ENCODE measurements around the gene CAPRIN1. TPM values are rescaled to one million over a fixed set of nuclear protein-coding genes. Genes with fewer than 3 reads are reported as not detected.
A peak's percentile ranks its signal among the peaks of the same experiment; 100 is the strongest.

Gene CAPRIN1
- polyA plus RNA-seq, 3 donors = 50.4 to 81.5 (median 59.2) TPM

GRCh38 chr11:34114471-34114870 is 62.9 kb downstream of the CAPRIN1 start:
- H3K36me3 Mint-ChIP-seq = peaks cover 82 to 87% of the 10 kb centered on the region in 2 donors
- no peaks in the 10 kb centered on the region for H3K4me1 ChIP-seq (ENCODE audit: control insufficient read depth in 1 of 2, insufficient read depth in 2 of 2, low read length in 2 of 2)
- no peak overlapping the region for H3K4me3 ChIP-seq (replicated peaks in 1 of 3; ENCODE audit: low read depth in 2 of 3, low read length in 3 of 3)
- H2AFZ ChIP-seq (ENCODE audit: insufficient read depth, low read depth, low read length, poor library complexity, severe bottlenecking) = no peak overlapping the region
- H3K4me2 ChIP-seq (replicated peaks; ENCODE audit: extremely low read depth, low read length, poor library complexity, severe bottlenecking) = no peak overlapping the region
- no peaks in the 10 kb centered on the region for H4K20me1 ChIP-seq (ENCODE audit: insufficient read depth, low read length)
- H3K36me3 ChIP-seq (replicated peaks in 1 of 2; ENCODE audit: control insufficient read depth in 1 of 2, insufficient read depth in 2 of 2, low read length in 2 of 2) = peaks cover 87 to 98% of the 10 kb centered on the region in 2 donors
- 96% methylated on average over 3 of the region's 5 CpGs for WGBS (ENCODE audit: insufficient coverage)
- H3K27me3 Mint-ChIP-seq (ENCODE audit: low read depth in 3 of 3) = no peaks in the 10 kb centered on the region
- no peak overlapping the region for H3K27ac Mint-ChIP-seq
- H3K79me2 ChIP-seq (ENCODE audit: insufficient read depth, low read length) = peaks cover 1% of the 10 kb centered on the region
- H3K4me1 Mint-ChIP-seq = no peaks in the 10 kb centered on the region
- no peak for DNase-seq
- no peak overlapping the region for H3K9ac ChIP-seq (ENCODE audit: insufficient read depth, low read length, poor library complexity, severe bottlenecking)
- no peak overlapping the region for H3K27ac ChIP-seq (ENCODE audit: low read depth in 1 of 2, low read length in 2 of 2)
- intact Hi-C loops (cut with micrococcal nuclease) = no loop called here
- TF ChIP-seq, protein P1, sequence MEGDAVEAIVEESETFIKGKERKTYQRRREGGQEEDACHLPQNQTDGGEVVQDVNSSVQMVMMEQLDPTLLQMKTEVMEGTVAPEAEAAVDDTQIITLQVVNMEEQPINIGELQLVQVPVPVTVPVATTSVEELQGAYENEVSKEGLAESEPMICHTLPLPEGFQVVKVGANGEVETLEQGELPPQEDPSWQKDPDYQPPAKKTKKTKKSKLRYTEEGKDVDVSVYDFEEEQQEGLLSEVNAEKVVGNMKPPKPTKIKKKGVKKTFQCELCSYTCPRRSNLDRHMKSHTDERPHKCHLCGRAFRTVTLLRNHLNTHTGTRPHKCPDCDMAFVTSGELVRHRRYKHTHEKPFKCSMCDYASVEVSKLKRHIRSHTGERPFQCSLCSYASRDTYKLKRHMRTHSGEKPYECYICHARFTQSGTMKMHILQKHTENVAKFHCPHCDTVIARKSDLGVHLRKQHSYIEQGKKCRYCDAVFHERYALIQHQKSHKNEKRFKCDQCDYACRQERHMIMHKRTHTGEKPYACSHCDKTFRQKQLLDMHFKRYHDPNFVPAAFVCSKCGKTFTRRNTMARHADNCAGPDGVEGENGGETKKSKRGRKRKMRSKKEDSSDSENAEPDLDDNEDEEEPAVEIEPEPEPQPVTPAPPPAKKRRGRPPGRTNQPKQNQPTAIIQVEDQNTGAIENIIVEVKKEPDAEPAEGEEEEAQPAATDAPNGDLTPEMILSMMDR (IDR thresholded peaks at IDR 0.05) = no peak
- no peaks in the 10 kb centered on the region for H3K27me3 ChIP-seq (ENCODE audit: control insufficient read depth in 2 of 2, insufficient read depth in 2 of 2, low read length in 2 of 2)
- H3K9me3 Mint-ChIP-seq = no peaks in the 10 kb centered on the region
- H3K4me3 Mint-ChIP-seq = no peak overlapping the region
- no peaks in the 10 kb centered on the region for H3K9me3 ChIP-seq (replicated peaks in 1 of 2; ENCODE audit: control insufficient read depth in 1 of 2, insufficient read depth in 1 of 2, low read length in 2 of 2)

- intact Hi-C loops (cut with micrococcal nuclease) = no loop called here
- WGBS (ENCODE audit: insufficient coverage) = 95% methylated on average over 4 of the region's 4 CpGs
These were observed 69.1 kb downstream of the CAPRIN1 start for GRCh38 chr11:34120651-34121050.

More at GRCh38 chr11:34120651-34121050, 69.1 kb downstream of the CAPRIN1 start:
- Histone ChIP-seq H3K9me3 (replicated peaks in 1 of 2; ENCODE audit: control insufficient read depth in 1 of 2, insufficient read depth in 1 of 2, low read length in 2 of 2) (no peaks in the 10 kb centered on the region), H3K4me1 (ENCODE audit: control insufficient read depth in 1 of 2, insufficient read depth in 2 of 2, low read length in 2 of 2) (no peaks in the 10 kb centered on the region), H3K36me3 (replicated peaks in 1 of 2; ENCODE audit: control insufficient read depth in 1 of 2, insufficient read depth in 2 of 2, low read length in 2 of 2) (peaks cover 87 to 95% of the 10 kb centered on the region in 2 donors), H3K9ac (ENCODE audit: insufficient read depth, low read length, poor library complexity, severe bottlenecking) (no peak overlapping the region), H3K27me3 (ENCODE audit: control insufficient read depth in 2 of 2, insufficient read depth in 2 of 2, low read length in 2 of 2) (no peaks in the 10 kb centered on the region), H3K79me2 (ENCODE audit: insufficient read depth, low read length) (no peaks in the 10 kb centered on the region), H3K4me3 (replicated peaks in 1 of 3; ENCODE audit: low read depth in 2 of 3, low read length in 3 of 3) (no peak overlapping the region), H3K27ac (ENCODE audit: low read depth in 1 of 2, low read length in 2 of 2) (no peak overlapping the region), H3K4me2 (replicated peaks; ENCODE audit: extremely low read depth, low read length, poor library complexity, severe bottlenecking) (no peak overlapping the region), H2AFZ (ENCODE audit: insufficient read depth, low read depth, low read length, poor library complexity, severe bottlenecking) (no peak overlapping the region), H4K20me1 (ENCODE audit: insufficient read depth, low read length) (no peaks in the 10 kb centered on the region)
- H3K4me3 Mint-ChIP-seq = no peak overlapping the region
- TF ChIP-seq, protein P1 (IDR thresholded peaks at IDR 0.05) = no peak
- peaks cover 84 to 90% of the 10 kb centered on the region in 2 donors for H3K36me3 Mint-ChIP-seq
- H3K4me1 Mint-ChIP-seq = no peaks in the 10 kb centered on the region
- peaks cover 0 to 3% (median 0%) of the 10 kb centered on the region in 3 donors for H3K27me3 Mint-ChIP-seq (ENCODE audit: low read depth in 3 of 3)
- H3K27ac Mint-ChIP-seq = peak overlapping the region in 1 of 7 donors; percentile 22
- DNase-seq = no peak
- no peaks in the 10 kb centered on the region for H3K9me3 Mint-ChIP-seq
